GM18909 (cell line): ENCODE results near the gene ANKIB1.
"Not testable (repeated sequence)": the region's sequence is repeated elsewhere in the genome, so short reads cannot be mapped to it uniquely, and the experiment has no call there.

Experiments used
- ATAC-seq: cut with Tn5 transposase; IDR thresholded peaks from one replicate; pipeline ENCODE4 v1.9.1; 2021; ENCODE audit warnings: mild to moderate bottlenecking; ENCODE audit not compliant: unreplicated experiment, poor library complexity

The ANKIB1 gene, protein sequence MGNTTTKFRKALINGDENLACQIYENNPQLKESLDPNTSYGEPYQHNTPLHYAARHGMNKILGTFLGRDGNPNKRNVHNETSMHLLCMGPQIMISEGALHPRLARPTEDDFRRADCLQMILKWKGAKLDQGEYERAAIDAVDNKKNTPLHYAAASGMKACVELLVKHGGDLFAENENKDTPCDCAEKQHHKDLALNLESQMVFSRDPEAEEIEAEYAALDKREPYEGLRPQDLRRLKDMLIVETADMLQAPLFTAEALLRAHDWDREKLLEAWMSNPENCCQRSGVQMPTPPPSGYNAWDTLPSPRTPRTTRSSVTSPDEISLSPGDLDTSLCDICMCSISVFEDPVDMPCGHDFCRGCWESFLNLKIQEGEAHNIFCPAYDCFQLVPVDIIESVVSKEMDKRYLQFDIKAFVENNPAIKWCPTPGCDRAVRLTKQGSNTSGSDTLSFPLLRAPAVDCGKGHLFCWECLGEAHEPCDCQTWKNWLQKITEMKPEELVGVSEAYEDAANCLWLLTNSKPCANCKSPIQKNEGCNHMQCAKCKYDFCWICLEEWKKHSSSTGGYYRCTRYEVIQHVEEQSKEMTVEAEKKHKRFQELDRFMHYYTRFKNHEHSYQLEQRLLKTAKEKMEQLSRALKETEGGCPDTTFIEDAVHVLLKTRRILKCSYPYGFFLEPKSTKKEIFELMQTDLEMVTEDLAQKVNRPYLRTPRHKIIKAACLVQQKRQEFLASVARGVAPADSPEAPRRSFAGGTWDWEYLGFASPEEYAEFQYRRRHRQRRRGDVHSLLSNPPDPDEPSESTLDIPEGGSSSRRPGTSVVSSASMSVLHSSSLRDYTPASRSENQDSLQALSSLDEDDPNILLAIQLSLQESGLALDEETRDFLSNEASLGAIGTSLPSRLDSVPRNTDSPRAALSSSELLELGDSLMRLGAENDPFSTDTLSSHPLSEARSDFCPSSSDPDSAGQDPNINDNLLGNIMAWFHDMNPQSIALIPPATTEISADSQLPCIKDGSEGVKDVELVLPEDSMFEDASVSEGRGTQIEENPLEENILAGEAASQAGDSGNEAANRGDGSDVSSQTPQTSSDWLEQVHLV

DNA sequence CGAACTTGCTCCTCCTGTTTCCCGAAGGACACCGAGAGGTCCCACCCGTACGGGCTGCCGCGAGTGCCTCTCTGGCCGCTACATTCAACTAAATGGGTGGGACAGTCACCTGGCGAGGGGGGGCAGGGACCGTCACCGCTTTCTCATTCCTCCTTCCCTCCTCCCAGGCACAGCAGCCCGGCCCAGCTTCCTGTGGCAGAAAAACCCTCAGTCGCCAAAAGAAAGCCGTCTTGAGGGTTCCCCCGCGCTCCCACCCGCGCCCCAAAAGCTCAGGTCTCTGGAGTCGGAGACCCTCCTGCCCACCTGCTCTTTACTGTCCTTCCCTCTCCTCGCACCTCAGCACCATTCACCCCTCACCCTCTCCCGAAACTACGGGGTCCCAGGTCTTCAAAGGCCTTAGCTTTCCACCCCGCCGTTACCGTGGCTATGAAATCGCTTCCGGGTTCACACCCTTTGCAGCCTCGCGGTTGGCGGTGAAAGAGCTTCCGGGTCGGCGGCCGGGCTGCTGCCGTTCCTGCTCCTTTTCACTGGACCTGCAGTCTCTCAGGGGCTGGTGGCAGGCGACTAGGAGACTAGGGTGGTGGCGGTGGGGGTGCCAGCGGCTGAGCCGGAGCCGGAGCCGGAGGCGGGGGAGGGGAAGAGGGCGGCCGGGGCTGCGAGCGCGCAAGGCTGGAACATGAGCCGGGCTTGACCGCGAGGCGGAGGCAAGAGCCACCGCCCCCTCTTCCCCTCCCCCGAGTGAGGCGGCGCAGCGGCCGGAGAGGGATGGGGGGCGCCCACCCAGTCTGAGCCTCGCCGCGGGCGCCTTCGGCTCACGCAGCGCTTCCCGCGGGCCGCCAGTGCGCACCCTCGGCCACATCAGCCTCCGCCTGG is at the start of gene ANKIB1, which contains the start of gene KRIT1:
Gene ANKIB1 (plus strand): TSS at position 488 of the 873 bp plus-strand sequence. CDS start 49,005 bp downstream, outside the sequence.
Gene KRIT1 (minus strand): TSS at position 428 of the 873 bp plus-strand sequence. CDS start 3,779 bp downstream, outside the sequence.
- peak; percentile 82 for ATAC-seq

DNA sequence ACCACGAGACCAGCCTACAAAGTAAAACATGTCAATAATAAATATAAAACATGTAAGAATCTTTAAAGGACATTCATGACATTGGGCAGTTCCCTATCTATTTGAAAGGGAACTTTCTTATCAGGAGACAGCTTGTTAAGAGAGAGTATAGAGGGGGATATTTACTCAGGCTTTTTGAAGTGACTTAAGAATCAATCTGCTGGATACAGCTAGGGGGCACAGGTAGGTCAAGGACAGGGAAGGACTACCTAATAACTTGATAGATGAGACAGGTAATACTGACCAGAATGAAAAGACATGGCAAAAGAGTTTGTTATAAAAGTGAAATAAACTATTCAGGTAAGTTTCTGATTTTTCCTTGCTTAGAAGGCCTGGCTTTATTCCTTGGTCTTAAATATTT is 45.0 kb upstream of the ANKIB1 start:
- ATAC-seq: no peak

DNA sequence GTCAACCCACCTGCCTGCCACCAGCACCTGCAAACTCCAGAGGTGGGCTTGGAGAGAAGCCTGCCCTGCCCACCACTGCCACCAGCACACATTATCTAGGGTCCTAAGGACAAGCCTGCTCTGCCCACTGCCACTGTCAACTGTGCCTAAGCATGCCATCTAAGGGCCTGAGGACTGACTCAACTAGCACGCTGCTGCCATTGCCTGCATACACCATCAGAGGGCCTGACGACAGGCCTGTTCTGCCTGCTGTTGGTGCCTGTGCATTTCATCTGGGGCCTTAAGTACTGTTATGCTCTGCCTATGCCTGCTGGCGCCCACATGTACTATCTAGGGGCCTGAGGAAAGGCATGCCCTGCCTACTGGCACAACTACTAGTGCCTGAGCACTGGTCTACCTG is 39.8 kb upstream of the ANKIB1 start:
- no peak for ATAC-seq

DNA sequence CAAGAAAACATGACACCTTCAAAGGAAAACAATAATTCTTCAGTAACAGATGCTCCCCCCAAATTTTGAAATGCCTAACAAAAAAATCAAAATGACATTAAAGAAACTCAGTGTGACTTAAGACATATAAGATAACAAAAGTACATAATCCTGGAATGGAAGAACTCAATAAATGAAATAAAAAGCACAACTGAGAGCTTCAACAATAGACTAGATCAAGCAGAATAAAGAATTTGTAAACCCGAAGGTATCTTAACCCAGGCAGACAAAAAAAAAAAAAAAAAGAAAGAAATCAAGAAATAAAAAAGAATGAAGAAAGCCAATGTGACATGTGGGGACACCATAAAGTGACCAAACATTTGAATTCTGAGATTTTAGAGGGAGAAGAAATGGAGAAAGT is 39.1 kb upstream of the ANKIB1 start:
- ATAC-seq: no peak

DNA sequence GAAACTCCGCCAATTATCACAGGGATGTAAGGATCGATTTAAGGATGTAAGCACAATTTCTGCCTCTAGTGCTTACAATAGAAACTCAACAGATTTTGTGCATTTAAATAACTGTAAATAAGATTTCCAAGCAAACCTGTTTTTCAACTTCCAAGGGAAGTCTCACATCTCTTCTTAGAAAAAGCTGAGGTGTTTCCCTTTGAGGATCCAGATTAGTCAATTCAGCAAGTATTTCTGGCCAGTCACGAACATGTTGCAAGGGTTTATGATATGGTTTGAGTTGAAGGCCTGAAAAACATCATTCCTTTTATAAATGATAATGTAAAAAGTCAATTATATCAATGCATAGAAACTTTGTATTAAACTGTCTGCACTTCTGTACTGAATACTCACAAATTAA is 24.0 kb upstream of the ANKIB1 start:
- ATAC-seq: no peak

DNA sequence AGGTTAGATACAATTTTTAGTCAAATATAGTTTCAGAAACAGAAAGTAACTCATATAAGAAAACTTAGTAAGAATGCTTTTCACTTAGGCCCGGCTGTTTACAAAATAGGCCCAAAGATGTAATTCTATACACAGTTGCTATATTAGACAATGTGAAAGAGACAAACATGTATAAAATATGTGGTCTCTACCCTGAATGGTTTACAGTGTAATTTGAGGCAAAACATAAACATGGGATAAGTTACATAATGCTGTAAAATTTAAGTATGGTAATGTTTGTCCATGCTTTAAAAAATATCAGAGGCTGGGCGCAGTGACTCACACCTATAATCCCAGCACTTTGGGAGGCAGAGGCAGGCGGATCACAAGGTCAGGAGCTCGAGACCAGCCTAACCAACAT is 18.8 kb upstream of the ANKIB1 start:
- ATAC-seq: no peak

DNA sequence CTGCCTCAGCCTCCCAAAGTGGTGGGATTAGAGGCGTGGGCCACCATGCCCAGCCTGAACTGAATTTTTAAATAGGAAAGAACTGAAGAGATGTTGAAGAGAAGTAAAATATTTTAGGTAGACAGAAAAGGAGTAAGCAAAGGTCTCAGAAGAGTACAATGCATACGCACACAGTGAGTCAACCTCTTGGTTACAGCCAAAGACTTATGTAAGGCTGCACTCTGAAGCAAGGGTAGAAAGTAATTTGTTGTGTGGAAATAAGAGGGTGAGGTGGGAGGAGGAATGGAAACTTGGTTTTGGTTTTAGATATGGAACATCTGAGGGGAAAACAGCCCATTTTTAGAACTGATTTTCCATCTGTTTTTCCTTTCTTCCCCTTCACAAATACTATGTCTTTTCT is 17.7 kb upstream of the ANKIB1 start:
- no peak for ATAC-seq

DNA sequence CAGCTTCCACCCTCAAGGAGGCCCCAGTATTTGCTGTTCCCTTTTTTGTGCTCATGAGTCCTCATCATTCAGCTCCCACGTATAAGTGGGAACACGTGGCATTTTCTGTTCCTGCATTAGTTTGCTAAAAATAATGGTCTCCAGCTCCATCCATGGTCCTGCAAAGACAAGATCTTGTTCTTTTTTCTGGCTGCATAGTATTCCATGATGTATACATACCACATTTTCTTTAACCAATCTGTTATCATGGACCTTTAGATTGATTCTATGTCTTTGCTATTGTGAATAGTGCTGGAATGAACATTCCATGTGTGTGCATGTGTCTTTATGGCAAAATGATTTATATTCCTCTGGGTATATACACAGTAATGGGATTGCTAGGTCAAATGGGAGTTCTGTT is 17.0 kb upstream of the ANKIB1 start:
- no peak for ATAC-seq

DNA sequence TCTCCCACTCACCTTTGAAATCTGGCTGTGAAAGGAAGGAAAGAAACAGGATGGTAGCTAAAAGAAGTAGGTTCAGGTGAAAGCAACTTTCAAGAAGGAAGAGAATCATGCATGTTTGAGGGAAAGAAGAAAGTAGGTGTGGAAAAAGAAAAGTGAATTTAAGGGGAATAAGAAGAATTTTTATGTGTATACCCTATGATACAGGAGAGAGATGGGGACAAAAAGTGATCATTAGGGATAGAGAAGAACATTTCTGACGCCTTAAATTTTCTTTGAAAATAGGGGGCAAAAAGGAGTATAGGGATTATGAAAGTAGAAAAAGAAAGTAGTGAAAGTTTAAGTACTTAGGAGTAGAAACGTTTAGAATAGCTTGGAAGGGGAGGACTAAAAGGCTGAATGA is 15.2 kb upstream of the ANKIB1 start:
- no peak for ATAC-seq

DNA sequence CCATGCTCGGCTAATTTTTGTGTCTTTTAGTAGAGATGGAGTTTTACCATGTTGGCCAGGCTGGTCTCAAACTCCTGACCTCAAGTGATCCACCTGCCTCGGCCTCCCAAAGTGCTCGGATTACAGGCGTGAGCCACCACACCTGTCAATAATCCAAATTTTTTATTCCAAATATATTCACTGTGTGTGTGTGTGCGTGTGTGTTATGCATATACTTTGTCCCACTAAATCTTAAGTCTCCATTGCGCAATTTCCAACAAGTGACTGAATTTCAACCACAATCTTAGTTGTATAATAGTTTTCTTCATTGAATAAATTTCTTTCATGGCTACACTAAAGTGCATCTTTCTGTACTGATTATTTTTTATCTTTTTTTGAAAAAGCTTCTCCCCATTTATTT is 2.8 kb upstream of the ANKIB1 start:
- ATAC-seq: no peak

DNA sequence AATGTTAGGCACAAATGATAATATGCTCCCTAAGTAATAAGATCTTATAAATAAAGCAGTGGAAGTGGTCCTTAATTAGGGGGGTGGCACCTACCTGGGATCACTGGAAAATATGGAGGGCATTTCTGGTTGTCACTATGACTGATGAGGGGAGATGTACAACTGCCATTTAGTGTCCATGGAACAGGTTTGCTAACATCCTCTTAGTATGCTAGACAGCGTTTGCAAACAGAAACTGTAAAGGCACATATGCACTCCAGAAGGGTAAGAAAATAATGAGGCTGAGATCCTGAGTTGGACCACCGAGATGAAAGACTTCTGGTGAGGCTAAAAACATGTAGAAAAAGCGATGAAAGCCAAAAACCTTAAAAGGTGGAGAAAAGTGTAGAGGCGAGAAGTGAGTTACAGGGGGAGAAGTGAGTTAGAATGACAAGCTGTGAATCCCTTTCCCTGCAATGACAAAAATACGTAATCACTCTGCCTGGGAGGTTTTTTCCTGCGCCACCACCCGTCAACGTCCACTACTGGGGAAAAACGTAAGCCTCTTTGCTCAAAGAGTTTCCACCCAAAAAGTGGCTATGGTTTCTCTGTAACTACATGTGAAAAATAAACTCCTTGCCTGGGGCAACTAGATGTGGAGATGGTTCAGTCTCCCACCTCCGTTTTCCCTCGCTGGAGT is 827 bp upstream of the ANKIB1 start:
- peak; percentile 1 for ATAC-seq

DNA sequence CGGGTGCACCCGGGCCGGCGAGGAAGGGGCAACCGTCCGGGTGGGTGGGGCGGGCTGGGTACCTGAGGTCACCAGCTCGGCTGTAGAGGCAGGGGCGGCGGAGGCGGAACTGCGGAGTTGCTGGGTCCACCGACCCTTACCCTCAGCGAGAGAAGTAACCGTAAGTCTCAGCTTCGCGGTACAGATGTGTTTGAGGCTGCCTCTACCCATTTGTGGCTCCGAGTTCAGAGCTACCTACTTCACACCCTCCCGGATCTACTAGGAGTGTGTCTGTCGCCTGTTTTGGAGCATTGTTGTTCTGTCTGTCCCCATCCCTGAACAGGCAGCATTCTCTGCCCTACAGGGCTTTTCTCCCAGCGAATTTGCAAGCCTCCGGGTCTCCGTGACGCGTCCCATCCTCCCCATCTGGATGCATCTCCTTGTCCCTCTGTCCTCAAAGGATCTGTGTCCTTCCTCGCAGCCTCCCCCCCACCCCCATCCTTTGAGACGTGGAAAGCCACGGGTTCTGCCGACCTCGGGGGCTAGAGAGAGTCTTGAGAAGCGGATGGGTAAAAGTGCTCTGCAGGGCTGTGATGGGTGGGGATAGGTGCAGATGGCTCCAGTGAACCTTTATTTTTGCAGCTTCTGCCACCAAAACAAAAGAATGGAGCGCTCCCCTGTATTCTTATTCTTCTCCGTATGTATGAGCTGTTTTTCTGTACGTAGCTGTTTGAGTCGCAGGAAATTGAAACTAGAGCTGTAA is 757 bp downstream of the ANKIB1 start:
- ATAC-seq: peak; percentile 38

DNA sequence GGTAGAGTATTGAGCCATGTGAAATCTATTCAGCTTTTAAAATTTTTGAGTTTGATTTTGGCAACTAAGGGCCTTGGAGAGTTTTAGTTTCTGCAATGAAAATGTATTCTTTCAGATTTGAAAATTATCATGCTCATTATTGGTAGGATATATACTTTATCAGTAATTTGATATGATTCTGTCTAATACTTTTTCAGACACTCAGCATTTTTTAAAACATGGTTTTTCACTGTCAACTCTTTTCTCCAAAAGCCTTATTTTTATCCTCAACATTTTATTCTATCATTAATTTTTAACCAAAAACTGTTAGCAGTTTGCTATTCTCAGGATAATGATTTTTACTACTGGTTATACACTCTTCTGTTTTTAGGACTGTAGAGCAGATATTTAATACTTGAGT is 4.8 kb downstream of the ANKIB1 start:
- no peak for ATAC-seq

DNA sequence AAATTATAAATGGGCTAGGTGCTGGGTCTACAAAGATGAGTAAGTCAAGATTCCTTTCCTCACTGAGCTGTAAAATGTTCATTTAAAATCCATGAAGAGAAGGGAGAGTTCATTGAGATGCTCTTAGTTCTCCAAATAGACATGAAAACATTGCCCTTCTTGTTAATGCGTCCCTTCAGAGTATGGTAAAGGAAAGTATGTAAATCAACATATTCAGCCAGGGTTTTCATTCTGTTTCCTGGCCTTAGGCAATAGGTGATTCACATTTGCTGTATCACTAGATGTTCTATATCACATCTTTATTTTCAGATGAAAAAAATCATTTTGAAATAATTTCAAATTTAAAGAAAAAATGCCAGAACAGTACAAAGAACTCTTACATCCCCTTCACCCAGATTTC is 5.4 kb downstream of the ANKIB1 start:
- no peak for ATAC-seq

DNA sequence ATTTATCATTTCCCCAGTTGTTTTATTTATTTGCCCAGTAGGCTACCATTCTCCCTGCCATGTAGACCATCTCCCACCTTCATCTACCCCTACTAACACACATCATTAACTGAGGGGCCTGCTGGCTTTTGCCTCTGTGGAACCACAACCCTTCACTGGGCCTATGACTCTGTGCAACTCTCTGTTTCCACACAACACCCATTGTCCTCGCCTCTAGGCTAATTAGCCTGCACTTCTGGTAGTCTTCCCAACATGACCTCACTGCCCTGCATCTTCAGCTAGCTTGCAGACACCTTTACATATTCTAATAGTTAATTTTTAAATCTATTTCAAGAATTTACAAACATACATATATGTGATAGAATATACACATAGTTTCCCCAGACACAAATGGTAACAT is 7.5 kb downstream of the ANKIB1 start:
- ATAC-seq: no peak

DNA sequence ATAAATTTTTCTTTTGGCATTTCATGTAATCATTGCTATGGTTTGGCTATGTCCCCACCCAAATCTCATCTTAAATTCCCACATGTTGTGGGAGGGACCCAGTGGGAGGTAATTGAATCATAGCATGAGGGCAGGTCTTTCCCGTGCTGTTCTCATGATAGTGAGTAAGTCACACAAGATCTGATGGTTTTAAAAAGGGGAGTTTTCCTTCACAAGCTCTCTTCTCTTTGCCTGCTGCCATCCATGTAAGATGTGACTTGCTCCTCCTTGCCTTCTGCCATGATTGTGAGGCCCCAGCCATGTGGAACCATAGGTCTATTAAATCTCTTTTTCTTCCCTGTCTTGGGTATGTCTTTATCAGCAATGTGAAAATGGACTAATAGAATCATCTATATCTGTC is 9.0 kb downstream of the ANKIB1 start:
- not testable (repeated sequence) for ATAC-seq

DNA sequence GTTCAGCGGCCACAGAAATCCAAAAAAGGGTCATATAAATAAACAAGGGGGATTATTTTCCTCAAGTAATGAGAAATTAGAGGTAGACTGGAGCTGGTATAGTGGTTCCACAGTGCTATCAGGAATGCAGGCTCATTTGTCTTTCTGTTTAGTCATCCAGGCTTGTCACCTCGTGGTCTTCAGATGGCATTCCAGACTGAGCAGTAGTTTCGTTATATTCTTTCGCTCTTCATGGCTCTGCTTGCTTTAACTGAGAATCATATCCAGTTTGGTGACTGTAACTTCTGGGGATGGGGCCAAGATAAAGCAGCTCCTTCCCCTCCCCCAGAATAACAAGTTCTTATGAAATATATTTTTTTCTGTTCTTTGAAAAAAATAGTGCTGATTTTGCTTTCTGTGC is 9.5 kb downstream of the ANKIB1 start:
- no peak for ATAC-seq

DNA sequence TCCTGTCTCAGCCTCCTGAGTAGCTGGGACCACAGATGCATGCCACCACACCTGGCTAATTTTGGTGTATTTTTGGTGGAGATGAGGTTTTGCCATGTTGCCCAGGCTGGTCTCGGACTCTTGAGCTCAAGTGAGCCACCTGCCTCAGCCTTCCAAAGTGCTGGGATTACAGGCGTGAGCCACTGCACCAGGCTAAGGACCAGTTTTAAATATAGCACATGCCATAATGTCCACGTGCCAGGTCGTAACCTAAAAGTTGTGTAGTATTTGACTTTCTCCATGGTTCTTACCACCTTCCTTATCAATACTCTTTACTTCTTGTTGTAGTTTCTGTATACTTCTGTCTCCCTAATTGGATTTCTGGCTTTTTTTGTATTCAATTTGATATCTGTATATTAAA is 13.3 kb downstream of the ANKIB1 start:
- ATAC-seq: no peak
